Heart left ventricle (tissue), 13 donors: Measurements from ENCODE around the gene GTF3A.

Source experiments
- CTCF ChIP-seq, 12 donors: fragments of 200-600 bp; sonication (generic) in 4 of 12; IDR thresholded peaks; one replicate each; pipeline versions ENCODE4 v1.5.0 to v1.8.0; 2018 to 2022; ENCODE audit warnings: antibody characterized with exemption in 12 of 12, mild to moderate bottlenecking in 5 of 12
- POLR2A ChIP-seq, 2 donors: fragments of 450-650 bp; IDR thresholded peaks; one replicate each; pipeline ENCODE4 v1.6.1; 2017; ENCODE audit warnings: antibody characterized with exemption in 2 of 2, mild to moderate bottlenecking in 2 of 2, moderate library complexity in 2 of 2
- donor health status: ischemic (EF 13 %, LVEDD 7.1; RV severe dilation, severe dysfunction).
- donor health status: DM: no; HTN: yes; CAD: no.
- donor health status: DM: no; HTN: no; CAD: no.
- donor health status: ischemic (EF 25% LVEDD 6.9; RV normal size, moderate dysfunction).
- donor health status: ischemic (EF 25% LVEDD 5.7; RV mildly dilated, moderate dysfunction).
- donor health status: ischemic (EF 35%, LVEDD 5.7; RV mildly dilated, moderate dysfunction).
- donor health status: nonischemic (EF 11% LVEDD 7.7; RV severe dilation, severe dysfunction).
- donor health status: DM: yes; HTN: yes; CAD: no.
- donor health status: PGD.
- donor health status: ischemic (EF 29% LVEDD 5.4; RV normal size, mild dysfunction).
- donor health status: nonischemic (EF 23%, LVEDD 6.1; RV moderate dilation, normal function).

DNA sequence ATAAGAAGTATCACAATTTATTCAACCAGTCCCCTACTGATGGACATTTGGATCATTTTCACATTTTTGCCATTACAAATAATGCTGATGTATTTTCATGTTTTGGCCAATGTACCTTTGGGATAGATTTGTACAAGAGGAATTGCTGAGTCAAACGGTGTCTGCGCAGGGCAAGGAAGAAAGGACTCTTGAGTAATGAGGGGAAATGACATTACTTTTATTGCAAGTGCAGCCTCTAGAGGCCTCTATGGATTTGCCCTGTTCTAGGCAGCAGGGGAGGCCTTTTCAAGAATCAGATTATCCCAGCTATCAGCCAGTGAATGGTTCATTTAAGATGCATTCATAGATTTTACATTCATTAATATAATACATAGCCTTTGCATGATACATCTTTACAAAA lies 32.9 kb upstream of the GTF3A start:
- TF ChIP-seq CTCF (IDR thresholded peaks at IDR 0.05) (no peak), POLR2A (IDR thresholded peaks at IDR 0.05) (no peak)
